GM21786 (cell line): Measurements from ENCODE around the gene ARID1B.

ENCODE experiments used
- ATAC-seq: cut with Tn5 transposase; IDR thresholded peaks from one replicate; pipeline ENCODE4 v1.9.1; 2021; ENCODE audit not compliant: unreplicated experiment

Gene ARID1B

GRCh38 chr6:157117431-157118095, 340.4 kb downstream of the ARID1B start:
- no peak for ATAC-seq

GRCh38 chr6:157119502-157120027, 342.4 kb downstream of the ARID1B start:
- no peak for ATAC-seq

GRCh38 chr6:157120534-157121232, 343.5 kb downstream of the ARID1B start:
- ATAC-seq: no peak

GRCh38 chr6:157121897-157122296, 344.7 kb downstream of the ARID1B start:
- ATAC-seq: no peak

- ATAC-seq: no peak
Measured at GRCh38 chr6:157123234-157123633, 346.1 kb downstream of the ARID1B start.

- no peak for ATAC-seq
Measured at GRCh38 chr6:157124485-157125254, 347.5 kb downstream of the ARID1B start.

- ATAC-seq: no peak
Measured at GRCh38 chr6:157125531-157125930, 348.4 kb downstream of the ARID1B start.

- ATAC-seq: no peak
Measured at GRCh38 chr6:157126183-157127098, 349.3 kb downstream of the ARID1B start.

- ATAC-seq: no peak
Measured at GRCh38 chr6:157128235-157128775, 351.1 kb downstream of the ARID1B start.

GRCh38 chr6:157131250-157131649, 354.1 kb downstream of the ARID1B start:
- no peak for ATAC-seq

- ATAC-seq: no peak
Measured at GRCh38 chr6:157133856-157134255, 356.7 kb downstream of the ARID1B start.

GRCh38 chr6:157134402-157135047, 357.3 kb downstream of the ARID1B start:
- no peak for ATAC-seq

GRCh38 chr6:157135691-157136090, 358.5 kb downstream of the ARID1B start:
- ATAC-seq: no peak

GRCh38 chr6:157137501-157137900, 360.3 kb downstream of the ARID1B start:
- ATAC-seq: no peak

GRCh38 chr6:157139054-157139708, 362.0 kb downstream of the ARID1B start:
- no peak for ATAC-seq

- ATAC-seq: no peak
Measured at GRCh38 chr6:157143171-157143889, 366.2 kb downstream of the ARID1B start.

- no peak for ATAC-seq
Measured at GRCh38 chr6:157143890-157144798, 367.0 kb downstream of the ARID1B start.
